ENCODE results near the gene IFI27L1. TPM values are rescaled to one million over a fixed set of nuclear protein-coding genes. Genes with fewer than 3 reads are reported as not detected.

Gene IFI27L1
- total RNA-seq, result 11.9 TPM

GRCh38 chr14:94080621-94081385 lies at the start of gene IFI27L1, which contains the start of gene DDX24:
Gene IFI27L1, plus strand, starts transcription at chr14:94081310. Its CDS starts 15,628 bp downstream, at chr14:94096938.
Gene DDX24, minus strand, starts transcription at chr14:94081202. Its CDS starts 1,460 bp downstream, at chr14:94079742.

GRCh38 chr14:94110552-94111181 lies 29.6 kb downstream of the IFI27L1 start, which contains the start of gene IFI27:
Gene IFI27, plus strand, starts transcription at chr14:94110736.

GRCh38 chr14:94129111-94129757 lies 48.1 kb downstream of the IFI27L1 start, which contains the start of gene IFI27L2:
Gene IFI27L2, minus strand, starts transcription at chr14:94129604. Its CDS starts 40 bp downstream, at chr14:94129564.

Other genes with a start within 250 kb of the IFI27L1 start
- gene FAM181A, start 154.0 kb upstream of the IFI27L1 start, total RNA-seq, result not detected
- 4.1 TPM for gene ASB2, start 104.7 kb upstream of the IFI27L1 start, total RNA-seq
- gene CCDC197, start 84.0 kb upstream of the IFI27L1 start, total RNA-seq, result not detected
- gene OTUB2, start 55.0 kb upstream of the IFI27L1 start, total RNA-seq, result 3.8 TPM
- 153 TPM for gene DDX24, start 108 bp upstream of the IFI27L1 start, total RNA-seq
- gene IFI27, start 29.4 kb downstream of the IFI27L1 start, total RNA-seq, result 14.4 TPM
- 46.2 TPM for gene IFI27L2, start 48.3 kb downstream of the IFI27L1 start, total RNA-seq
- gene PPP4R4, start 93.0 kb downstream of the IFI27L1 start, total RNA-seq, result 10.0 TPM
- not detected for gene SERPINA10, start 212.0 kb downstream of the IFI27L1 start, total RNA-seq
- gene SERPINA6, start 242.0 kb downstream of the IFI27L1 start, total RNA-seq, result not detected